Activated CD8-positive, alpha-beta memory T cell treated with anti-CD3 and anti-CD28 coated beads, Interleukin-2, amount 50 U/mL, for 48 hours (primary cell): ENCODE results near the gene MAP3K14.
A peak's percentile ranks its signal among the peaks of the same experiment; 100 is the strongest.
"Not testable (repeated sequence)": the region's sequence is repeated elsewhere in the genome, so short reads cannot be mapped to it uniquely, and the experiment has no call there.

Experiments
- DNase-seq: peaks from one replicate; pipeline ENCODE4 v3.0.0-alpha.2; 2020

The MAP3K14 gene

GRCh38 chr17:45253237-45253636, 63.6 kb downstream of the MAP3K14 start:
- not testable (repeated sequence) for DNase-seq

- no peak for DNase-seq
Observed at GRCh38 chr17:45251931-45252330, 64.9 kb downstream of the MAP3K14 start.

- peak; percentile 83 for DNase-seq
Observed at GRCh38 chr17:45248132-45248957, 68.5 kb downstream of the MAP3K14 start.

GRCh38 chr17:45247429-45248131, 69.2 kb downstream of the MAP3K14 start:
- peak; percentile 97 for DNase-seq

- DNase-seq: no peak
Observed at GRCh38 chr17:45246861-45247428, 69.9 kb downstream of the MAP3K14 start.

GRCh38 chr17:45246338-45246737, 70.5 kb downstream of the MAP3K14 start:
- no peak for DNase-seq

GRCh38 chr17:45244725-45245656, 71.8 kb downstream of the MAP3K14 start:
- DNase-seq: no peak

- DNase-seq: no peak
Observed at GRCh38 chr17:45243750-45244149, 73.1 kb downstream of the MAP3K14 start.

- no peak for DNase-seq
Observed at GRCh38 chr17:45242029-45242414, 74.8 kb downstream of the MAP3K14 start.

GRCh38 chr17:45241328-45242028, 75.3 kb downstream of the MAP3K14 start:
- DNase-seq: no peak

- no peak for DNase-seq
Observed at GRCh38 chr17:45240905-45241327, 75.9 kb downstream of the MAP3K14 start.

- no peak for DNase-seq
Observed at GRCh38 chr17:45238155-45238774, 78.6 kb downstream of the MAP3K14 start.

- DNase-seq: no peak
Observed at GRCh38 chr17:45237686-45238085, 79.1 kb downstream of the MAP3K14 start.

GRCh38 chr17:45236282-45236606, 80.6 kb downstream of the MAP3K14 start:
- DNase-seq: no peak

GRCh38 chr17:45235416-45236281, 81.2 kb downstream of the MAP3K14 start:
- peak; percentile 91 for DNase-seq

GRCh38 chr17:45234641-45235415, 82.0 kb downstream of the MAP3K14 start:
- no peak for DNase-seq

- DNase-seq: no peak
Observed at GRCh38 chr17:45233423-45233924, 83.3 kb downstream of the MAP3K14 start.

GRCh38 chr17:45232514-45233422, 84.1 kb downstream of the MAP3K14 start:
- DNase-seq: no peak
